HG02623 (cell line): ENCODE results near the gene RAB8A.

Source experiments
- ATAC-seq: cut with Tn5 transposase; IDR thresholded peaks from one replicate; pipeline ENCODE4 v1.9.1; 2021; ENCODE audit warnings: moderate library complexity; ENCODE audit not compliant: unreplicated experiment

The RAB8A gene

DNA sequence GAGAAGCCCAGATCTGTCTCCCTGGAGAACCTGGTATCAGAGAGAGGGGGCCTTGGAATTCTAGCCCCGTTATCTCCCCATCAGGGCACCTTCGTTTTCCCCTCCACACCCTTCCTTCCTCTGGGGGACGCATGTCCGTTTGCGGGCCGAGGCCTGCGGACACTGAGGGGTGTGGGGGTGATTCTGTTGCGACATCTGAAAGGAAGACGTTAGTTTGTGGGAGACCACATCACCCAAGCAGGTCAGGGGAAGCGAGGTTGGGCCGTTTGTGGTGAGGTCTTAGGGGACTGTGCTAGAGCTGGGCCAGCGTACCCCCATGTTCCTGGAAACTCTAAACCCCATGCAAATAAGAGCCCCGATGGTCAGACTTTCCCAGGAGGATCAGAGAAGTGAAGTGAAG lies 28.1 kb downstream of the RAB8A start:
- ATAC-seq = no peak

DNA sequence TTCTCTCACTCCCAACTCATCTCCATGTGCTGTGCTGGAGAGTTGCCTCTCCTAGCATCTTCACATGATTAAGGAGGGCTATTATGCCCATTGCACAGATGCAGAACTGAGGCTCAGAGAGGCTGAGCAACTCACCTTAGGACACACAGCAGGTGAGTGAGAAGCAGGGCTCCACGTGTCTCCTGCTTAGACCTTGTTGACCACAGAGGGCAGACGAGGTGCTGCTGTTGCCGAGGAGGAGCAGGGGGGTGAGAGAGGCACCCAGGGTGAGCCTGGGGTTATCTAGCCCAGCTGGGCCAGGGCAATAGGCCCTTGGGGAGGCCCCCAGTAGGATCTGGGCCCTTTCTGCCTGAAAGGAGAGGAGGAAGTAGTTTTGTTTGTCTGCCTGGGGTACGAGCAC lies 29.4 kb downstream of the RAB8A start:
- no peak for ATAC-seq

DNA sequence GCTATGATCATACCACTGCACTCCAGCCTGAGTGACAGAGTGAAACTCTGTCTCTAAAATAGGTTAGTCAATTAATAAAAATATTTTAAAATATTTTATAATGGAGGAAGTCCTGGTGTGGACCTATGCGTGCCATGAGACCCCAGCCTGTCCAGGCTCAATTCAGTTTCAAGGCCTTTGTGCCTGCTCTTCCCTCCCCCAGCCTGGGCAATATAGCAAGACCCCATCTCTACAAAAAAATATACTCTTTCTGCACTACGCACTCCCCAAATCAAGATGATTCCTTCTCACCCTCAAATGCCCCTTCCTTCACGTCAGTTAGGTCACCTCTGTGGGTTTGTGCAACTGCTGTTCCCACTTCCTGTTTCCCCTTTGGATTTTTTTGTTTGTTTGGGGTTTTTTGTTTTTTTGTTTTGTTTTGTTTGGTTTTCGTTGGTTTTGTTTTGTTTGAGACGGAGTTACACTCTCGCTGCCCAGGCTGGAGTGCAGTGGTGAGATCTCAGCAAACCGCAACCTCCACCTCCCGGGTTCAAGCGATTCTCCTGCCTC lies 30.4 kb downstream of the RAB8A start:
- ATAC-seq = no peak

DNA sequence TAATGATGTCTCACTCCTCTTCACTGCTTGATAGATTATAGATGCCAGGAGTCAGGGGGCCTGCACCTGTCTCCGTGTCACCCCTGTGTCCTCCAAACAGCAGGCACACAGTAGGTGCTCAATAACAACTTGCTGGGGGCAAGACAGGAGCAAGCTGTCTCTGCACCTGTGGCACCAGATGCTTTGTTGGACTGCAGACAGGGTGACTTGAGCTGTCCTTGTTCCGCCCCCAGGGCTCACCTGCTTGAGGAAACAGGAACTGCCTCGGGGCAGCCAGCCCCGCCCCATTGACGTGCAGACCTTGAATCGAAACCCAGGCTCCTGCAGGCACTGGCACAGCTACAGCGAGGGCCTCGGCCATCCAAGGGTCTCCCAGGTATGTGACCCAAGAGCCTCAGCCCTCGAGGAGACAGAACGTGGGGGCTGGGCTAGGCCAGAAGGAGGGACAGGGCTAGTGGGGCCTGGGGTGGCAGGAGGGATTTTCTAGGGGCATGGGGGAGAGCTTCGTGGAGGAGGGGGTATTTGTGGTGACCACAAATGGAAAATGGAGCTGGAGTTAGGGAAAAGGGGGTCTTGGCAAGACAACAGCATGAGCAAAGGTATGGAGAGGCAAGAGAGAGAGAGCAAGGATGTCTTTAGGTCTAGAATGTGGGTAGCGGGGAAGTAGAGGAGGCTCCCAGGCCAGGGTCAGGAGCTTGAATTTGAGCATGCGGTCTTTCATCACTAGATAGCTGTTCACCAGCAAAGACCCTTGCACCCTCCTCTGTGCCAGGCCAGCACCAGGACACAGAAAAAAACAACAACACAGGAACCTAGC lies 31.9 kb downstream of the RAB8A start, which contains the start of gene HSH2D:
TSS of gene HSH2D (plus strand) at position 287 of the 817 bp plus-strand sequence. CDS start 5,066 bp downstream, outside the sequence.
- ATAC-seq = peak; percentile 60

DNA sequence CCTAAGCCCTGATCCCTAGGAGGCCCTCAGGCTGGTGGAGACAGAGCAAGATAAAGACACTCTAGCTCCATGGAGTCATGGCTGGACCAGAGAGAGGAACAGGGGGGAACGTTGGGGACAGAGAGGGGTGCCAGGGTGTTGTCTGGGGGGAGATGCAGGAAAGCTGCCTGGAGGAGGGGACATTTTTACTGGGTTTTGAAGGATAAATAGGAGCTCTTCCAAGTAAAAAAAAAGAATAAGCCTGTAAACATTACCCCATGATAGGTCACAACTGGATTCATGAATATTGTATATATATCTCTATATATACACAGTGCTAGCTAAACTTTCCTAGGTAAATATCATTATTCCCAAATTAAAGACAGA lies 32.5 kb downstream of the RAB8A start:
- no peak for ATAC-seq

DNA sequence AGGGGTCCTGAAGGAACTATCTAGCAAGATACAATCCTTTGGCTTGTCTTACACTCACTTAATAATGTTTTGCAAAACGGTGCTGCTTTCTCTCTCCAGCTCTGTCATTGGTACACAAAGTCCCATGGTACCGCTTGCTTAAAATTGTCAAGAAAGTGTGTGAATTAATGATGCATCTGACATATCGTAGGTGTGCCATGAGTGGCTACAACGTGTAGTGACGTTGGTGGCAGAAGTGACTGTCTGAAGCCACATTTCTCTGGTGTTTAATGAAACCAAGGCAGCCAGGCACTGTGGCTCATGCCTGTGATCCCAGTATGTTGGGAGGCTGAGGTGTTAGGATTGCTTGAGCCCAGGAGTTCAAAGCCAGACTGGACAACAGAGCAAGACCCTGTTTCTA lies 34.4 kb downstream of the RAB8A start:
- no peak for ATAC-seq

DNA sequence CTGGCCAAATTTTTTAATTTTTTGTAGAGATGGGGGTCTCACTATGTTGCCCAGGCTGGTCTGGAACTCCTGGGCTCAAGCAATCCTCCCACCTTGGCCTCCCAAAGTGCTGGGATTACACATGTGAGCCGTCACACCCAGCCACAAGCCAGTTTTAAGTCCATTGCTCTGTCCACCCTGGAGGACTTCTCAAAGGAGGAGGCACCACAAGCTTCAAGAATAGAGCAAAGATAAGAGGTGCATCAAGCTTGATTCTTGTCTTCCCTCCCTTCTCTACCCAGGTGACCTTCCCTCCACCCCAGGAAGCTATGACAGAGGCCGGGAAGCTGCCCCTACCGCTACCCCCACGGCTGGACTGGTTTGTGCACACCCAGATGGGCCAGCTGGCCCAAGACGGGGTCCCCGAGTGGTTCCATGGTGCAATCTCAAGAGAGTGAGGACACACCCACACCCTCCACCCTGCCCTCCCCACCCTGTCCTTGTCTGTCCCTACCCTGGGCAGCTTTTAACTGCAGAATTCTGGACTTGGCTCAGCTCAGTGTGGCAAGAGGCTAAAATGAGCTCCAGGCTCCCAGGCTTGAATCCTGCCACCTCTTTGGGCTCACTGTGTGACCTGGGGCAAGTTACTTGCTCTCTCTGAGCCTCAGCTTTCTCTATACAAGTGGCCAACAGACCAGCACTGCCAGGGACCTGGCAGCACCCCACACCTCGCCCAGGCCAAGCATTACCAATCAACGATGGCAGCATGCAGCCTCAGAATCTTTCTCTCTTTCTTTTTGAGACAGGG lies 36.9 kb downstream of the RAB8A start:
- no peak for ATAC-seq

DNA sequence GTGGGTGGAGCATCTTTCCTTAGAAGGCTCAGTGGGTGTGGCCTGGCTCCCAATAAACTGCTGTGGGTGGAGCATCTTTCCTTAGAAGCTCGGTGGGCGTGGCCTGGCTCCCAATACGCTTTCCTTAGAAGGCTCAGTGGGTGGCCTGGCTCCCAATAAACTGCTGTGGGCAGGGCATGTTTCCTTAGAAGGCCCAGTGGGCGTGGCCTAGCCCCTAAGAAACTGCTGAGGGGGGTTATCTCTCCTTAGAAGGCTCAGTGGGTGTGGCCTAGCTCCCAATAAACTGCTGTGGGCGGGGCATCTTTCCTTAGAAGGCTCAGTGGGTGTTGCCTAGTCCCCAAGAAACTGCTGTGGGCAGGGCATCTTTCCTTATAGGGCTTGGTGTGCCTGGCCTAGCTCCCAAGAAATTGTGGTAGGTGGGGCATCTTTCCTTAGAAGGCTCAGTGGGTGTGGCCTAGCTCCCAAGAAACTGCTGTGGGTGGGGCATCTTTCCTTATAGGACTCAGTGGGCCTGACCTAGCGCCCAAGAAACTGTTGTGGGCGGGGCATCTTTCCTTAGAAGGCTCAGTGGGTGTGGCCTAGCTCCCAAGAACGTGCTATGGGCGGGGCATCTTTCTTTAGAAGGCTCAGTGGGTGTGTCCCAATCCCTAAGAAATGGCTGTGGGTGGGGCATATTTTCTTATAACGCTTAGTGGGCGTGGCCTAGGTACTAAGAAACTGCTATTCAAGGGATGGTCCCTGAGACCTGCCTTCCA lies 42.1 kb downstream of the RAB8A start:
- ATAC-seq = no peak

DNA sequence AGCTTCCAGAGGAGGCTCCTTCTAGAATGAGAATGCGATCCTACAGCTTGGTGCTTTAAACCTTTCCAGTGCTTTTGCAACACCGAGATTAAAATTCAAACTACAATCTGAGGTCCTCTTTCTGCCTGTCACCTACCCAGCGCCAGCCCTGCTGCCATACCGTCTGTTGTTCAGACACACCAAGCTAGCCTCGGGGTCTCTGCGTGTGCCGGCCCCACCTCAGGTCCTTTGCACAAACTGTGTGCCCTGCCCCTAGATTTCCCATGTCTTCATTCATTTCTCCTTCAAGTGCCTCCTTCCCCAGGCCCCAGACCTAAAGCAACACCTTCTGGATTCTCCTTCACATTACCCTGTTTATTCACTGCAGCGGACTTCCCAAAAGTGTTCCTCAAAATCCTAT lies 42.9 kb downstream of the RAB8A start:
- ATAC-seq = no peak

DNA sequence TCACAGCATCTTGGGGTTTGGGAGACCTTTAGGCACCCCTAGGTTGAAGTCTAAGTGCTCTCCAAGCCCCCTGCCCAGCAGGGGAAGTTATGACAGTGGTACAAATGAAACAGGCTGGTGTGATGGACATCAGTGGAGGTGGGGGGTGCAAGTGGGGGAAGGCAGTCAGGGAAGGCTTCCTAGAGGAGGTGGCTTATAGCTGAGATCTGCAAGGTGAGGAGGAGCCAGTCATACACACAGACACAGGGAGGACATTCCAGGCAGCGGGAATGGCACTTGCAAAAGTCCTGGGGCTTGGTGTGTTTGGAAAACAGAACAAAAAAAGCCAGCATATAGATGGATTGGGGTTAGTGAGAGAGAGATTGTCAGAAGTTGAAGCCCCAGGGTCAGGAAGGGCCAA lies 43.4 kb downstream of the RAB8A start:
- ATAC-seq = no peak

DNA sequence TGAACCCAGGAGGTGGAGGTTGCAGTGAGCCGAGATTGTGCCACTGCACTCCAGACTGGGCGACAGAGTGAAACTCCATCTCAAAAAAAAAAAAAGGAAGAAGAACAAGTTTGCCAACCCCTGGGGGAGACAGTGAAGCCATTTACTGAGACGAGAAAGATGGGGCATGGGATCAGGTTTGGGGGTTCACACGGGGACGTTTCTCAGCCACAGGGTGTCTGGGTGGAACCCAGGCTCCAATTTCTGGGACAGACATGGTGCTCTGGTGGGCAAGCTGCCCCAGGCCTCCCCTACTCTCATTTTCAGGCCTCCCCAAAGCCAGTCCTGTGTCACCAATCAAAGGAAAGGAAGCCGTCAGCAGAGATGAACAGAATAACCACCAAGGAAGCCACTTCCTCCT lies 45.2 kb downstream of the RAB8A start:
- no peak for ATAC-seq

DNA sequence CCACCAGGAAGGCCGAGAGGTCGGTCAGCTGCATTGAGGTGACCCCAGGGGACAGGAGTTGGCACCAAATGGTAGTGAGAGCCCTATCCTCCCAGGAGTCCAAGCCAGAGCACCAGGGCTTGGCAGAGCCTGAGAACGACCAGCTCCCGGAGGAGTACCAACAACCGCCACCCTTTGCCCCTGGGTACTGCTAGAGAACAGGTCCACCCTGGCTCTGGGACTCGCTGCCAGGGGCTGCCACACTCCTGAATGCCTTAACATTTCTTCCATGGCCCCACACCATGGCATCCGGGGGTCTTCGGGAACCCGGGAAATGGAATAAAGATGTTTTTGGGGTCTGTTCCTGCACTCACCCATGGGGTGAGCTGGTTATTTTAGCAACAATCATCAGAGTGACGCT lies 45.9 kb downstream of the RAB8A start:
- no peak for ATAC-seq

DNA sequence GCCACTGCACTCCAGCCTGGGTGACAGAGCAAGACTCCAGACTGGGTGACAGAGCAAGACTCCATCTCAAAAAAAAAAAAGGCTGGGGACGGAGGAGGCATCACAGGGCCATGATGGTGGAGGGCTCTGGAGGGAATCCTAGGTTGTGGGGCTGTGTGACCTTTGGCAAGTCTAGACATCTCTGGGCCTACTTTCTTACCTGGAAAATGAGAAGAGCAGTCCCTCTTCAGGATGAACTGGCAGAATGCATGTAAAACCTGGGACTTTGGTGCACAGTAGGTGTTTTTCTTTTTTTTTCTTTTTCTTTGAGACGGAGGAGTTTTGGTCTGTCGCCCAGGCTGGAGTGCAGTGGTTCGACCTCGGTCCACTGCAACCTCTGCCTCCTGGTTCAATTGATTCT lies 48.0 kb downstream of the RAB8A start:
- no peak for ATAC-seq

DNA sequence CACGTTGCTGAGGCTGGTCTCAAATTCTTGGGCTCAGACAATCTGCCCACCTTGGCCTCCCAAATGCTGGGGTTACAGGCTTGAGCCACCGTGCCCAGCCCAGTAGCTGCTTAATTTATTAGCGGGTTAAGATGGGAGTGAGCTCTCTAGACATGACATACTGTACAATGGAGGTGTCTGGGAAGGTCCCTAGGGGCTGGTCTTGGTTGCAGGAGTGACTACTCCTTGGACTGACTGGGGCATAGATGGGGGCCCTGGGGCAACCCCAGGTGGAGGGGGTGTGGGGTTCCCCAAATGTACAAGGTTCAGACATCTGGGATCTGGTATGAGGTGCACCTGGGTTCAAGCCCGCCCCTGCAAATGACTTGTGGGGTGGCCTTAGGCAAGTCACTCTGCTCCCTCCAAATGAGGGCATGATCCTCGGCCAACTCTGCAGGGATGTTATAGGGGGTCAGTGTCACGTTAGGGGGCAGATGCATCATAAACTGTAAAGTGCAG lies 48.8 kb downstream of the RAB8A start:
- no peak for ATAC-seq

DNA sequence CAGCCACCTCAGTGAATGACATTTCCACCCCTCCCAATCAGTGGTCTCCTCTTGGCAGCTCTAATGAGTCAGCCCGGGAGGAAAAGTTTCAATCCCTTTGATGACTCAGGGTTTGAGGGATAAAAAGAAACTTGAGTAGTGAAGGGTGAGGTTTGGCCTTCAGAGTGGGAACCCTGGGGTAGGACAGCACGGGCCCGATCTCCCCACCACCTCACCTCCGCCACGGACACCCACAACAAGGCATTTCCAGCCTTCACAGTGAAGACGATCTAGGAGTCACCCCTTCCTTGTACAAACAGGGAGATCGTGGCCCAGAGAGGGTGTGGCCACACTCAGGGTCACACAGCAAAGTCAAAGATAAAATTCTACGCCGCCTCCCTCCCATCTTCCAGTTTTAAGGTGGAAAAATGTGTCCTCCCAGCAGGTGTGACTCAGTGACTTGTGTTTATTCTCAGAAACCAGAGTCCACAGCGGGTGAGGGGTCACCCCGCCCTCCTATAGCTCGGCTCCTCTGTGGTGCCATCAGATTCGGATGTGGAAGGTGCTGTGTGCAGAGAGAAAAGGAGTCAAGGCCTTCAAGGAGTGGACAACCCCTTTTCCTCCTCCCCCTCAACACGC lies 49.4 kb downstream of the RAB8A start:
- ATAC-seq = no peak

DNA sequence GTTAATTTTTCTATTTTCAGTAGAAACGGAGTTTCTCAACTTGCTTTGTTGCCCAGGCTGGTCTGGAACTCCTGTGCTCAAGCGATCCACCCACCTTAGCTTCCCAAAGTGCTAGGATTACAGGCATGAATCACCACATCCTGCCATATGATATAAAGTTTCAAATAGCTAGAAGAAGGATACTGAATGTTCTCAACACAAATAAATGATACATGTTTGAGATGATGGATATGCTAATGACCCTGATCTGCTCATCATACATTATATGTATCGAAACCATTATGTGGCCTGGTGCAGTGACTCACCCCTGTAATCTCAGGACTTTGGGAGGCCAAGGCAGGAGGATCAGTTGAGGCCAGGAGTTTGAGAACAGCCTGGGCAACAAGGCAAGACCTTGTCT lies 50.2 kb downstream of the RAB8A start:
- no peak for ATAC-seq

DNA sequence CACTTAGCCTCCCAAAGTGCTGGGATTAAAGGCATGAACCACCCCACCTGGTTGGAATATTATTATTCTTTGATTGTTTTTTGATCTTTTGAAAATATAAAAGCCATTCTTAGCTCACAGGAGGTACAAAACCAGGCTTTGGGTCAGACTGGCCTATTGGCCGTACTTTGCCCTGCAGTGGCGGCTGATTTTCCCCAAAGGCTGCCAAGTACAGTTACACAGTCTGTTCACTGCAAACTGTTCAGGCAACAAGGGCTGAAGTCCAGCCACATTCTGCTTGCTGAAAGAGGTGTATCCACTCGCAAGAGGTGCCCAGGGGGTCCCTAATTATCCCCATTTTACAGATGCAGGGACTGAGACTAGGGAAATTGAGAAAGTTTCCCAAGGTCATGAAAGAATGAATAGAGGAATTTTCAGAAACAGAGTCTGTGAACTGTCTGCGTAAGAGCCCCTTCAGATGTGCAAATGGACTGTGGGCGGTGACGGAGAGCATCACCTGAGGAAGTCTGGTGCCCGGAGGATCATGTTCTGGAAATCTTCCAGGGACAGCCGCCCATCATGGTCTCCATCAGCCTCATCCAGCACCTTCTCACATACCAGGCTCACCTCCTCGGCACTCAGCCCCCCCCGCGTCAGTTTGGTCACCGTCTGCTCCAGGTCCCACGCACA lies 52.7 kb downstream of the RAB8A start:
- no peak for ATAC-seq

DNA sequence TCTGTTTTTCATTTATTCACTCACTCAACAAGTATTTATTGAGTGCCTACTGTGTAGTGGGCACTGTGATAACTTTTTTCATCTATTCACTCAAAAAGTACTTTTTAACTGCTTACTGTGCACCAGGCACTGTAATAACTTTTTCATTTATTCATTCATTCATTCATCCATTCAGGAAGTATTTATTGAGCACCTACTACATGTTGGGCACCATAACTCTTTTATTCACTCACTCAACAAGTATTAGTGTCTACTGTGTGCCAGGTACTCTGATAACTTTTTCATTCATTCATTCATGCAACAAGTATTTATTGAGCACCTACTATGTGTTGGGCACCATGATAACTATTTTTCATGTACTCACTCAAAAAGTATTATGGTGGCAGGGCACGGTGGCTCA lies 54.7 kb downstream of the RAB8A start:
- no peak for ATAC-seq

DNA sequence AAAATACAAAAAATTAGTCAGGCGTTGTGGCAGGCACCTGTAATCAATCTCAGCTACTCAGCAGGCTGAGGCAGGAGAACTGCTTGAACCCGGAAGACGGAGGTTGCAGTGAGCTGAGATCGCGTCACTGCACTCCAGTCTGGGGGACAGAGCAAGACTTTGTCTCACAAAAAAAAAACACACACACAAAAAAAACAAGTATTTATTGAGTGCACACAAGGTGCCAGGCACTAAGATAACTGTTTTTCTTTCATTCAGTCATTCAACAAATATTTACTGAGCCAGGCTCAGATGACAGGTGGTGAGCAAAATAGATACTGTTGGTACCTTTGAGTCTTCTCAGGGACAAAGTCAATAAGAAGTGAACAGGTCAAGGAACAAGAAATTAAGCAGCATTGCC lies 55.4 kb downstream of the RAB8A start:
- ATAC-seq = no peak

DNA sequence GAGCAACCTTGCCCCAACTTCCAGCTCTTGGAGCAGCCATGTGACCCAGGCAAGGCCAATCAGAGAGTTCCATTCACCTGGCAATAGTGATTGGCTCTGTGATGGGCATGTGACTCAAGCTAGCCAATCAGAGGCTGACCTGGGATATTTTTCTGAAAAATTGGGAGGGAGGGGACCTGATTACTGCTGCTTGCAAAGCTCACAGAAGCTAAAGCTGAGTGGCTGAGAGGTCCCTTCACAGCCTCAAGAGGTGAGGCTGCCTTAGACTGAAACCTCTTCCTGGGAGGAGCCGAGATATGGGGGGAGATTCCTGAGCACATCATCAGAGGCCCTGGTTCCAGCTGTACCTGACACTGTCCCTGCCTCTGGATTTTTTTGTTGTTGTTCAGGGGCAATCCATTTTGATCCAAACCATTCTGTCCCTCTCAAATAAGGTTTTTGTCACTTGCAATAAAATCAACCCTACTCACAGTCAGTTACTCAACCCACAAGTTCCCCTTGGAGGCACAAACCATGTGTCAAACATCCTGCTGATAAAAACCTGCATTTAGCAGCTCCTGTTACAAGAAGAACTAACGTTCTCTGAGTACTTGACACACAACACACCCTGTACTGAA lies 56.9 kb downstream of the RAB8A start:
- no peak for ATAC-seq
